ENCODE results near the gene ABLIM2.

DNA sequence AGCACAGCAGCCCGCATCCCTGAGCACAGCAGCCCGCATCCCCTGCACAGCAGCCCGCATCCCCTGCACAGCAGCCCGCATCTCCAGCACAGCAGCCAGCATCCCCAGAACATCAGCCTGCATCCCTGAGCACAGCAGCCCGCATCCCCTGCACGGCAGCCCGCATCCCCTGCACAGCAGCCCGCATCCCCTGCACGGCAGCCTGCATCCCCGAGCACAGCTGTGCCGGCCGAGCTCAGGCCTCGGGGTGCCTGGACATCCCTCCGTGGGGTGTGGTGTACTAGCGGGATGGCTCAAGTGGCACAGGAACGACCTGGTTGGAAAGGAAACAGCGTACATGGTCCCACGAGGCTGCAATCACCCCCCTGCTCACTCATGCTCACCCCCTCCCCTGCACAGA, 26.8 kb downstream of the ABLIM2 start:
- TF ChIP-seq CREB1 (IDR thresholded peaks at IDR 0.05; ENCODE audit: low read depth) (no peak), POLR2A (IDR thresholded peaks at IDR 0.05; ENCODE audit: low read depth, low read length) (no peak)
- TF ChIP-seq, protein P1, sequence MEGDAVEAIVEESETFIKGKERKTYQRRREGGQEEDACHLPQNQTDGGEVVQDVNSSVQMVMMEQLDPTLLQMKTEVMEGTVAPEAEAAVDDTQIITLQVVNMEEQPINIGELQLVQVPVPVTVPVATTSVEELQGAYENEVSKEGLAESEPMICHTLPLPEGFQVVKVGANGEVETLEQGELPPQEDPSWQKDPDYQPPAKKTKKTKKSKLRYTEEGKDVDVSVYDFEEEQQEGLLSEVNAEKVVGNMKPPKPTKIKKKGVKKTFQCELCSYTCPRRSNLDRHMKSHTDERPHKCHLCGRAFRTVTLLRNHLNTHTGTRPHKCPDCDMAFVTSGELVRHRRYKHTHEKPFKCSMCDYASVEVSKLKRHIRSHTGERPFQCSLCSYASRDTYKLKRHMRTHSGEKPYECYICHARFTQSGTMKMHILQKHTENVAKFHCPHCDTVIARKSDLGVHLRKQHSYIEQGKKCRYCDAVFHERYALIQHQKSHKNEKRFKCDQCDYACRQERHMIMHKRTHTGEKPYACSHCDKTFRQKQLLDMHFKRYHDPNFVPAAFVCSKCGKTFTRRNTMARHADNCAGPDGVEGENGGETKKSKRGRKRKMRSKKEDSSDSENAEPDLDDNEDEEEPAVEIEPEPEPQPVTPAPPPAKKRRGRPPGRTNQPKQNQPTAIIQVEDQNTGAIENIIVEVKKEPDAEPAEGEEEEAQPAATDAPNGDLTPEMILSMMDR (IDR thresholded peaks at IDR 0.05 in 2 of 3, conservative IDR thresholded peaks at IDR 0.05 in 1 of 3; ENCODE audit: control insufficient read depth in 2 of 3, extremely low read depth in 1 of 3, insufficient read depth in 1 of 3, low read depth in 3 of 3, low read length in 3 of 3): no peak
